HCT116 (cell line): ENCODE measurements around the gene LPAR5.

Source experiments
- POLR2A ChIP-seq: IDR thresholded peaks from 2 replicates; pipeline ENCODE4 v1.7.0; 2011; ENCODE audit warnings: borderline replicate concordance; ENCODE audit not compliant: insufficient read depth, insufficient read length; ENCODE audit errors: extremely low read depth
- TF ChIP-seq, protein P1 (sequence below), 3 experiments: fragments of 200-600 bp in 1 of 3; sonication (generic) in 1 of 3; IDR thresholded peaks in 2 of 3; conservative IDR thresholded peaks in 1 of 3; 2 replicates each; pipeline ENCODE4 v1.5.1; 2012 to 2017; ENCODE audit warnings: low read depth in 2 of 3, low read length in 2 of 3, antibody characterized with exemption in 1 of 3, borderline replicate concordance in 1 of 3, control low read depth in 1 of 3, mild to moderate bottlenecking in 1 of 3, mixed read lengths in 1 of 3, mixed run types in 1 of 3, moderate library complexity in 1 of 3; ENCODE audit not compliant: insufficient read depth in 1 of 3

DNA sequence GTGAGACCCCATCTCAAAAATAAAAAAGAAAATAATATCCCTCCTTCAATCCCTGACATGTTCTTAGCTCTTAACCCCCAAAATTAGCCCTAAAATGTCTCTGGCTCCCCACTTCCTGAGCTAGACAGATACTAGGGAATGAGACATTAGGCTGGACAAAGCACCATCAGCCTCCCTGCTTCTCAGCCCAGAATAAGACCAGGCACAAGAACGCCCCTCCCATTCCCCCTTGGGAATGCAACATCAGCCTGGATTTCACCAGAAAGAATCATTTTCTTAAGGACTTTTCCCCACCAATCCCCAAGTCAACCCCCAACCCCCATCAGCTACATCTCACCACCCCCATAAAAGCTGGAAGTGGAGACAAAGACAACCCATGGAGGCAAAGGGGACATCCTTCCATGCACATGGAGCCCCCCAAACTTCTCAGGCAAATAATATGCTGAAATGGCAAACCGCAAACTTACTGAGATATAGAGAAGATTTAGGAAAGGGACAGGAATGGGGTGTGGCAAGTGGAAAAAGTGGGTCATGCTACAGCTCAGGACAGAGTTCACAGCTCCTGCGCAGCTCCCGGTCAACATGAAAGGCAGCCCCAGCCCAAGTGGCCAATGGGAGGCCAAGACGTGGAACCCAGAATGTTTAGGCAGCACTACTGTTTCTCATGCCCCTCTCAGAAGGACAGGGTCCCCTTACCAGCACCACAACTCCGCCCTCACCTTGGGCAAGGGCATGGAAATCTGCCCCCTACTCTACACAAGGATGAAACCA is 31.3 kb downstream of the LPAR5 start:
- TF ChIP-seq, protein P1, sequence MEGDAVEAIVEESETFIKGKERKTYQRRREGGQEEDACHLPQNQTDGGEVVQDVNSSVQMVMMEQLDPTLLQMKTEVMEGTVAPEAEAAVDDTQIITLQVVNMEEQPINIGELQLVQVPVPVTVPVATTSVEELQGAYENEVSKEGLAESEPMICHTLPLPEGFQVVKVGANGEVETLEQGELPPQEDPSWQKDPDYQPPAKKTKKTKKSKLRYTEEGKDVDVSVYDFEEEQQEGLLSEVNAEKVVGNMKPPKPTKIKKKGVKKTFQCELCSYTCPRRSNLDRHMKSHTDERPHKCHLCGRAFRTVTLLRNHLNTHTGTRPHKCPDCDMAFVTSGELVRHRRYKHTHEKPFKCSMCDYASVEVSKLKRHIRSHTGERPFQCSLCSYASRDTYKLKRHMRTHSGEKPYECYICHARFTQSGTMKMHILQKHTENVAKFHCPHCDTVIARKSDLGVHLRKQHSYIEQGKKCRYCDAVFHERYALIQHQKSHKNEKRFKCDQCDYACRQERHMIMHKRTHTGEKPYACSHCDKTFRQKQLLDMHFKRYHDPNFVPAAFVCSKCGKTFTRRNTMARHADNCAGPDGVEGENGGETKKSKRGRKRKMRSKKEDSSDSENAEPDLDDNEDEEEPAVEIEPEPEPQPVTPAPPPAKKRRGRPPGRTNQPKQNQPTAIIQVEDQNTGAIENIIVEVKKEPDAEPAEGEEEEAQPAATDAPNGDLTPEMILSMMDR (IDR thresholded peaks at IDR 0.05 in 2 of 3, conservative IDR thresholded peaks at IDR 0.05 in 1 of 3; ENCODE audit: borderline replicate concordance in 1 of 3, insufficient read depth in 1 of 3, low read depth in 2 of 3, low read length in 2 of 3) = no peak
- TF ChIP-seq POLR2A = no peak
